Liver (tissue), 9 donors: ENCODE data around the gene KRTAP19-7. TPM values are rescaled to one million over a fixed set of nuclear protein-coding genes. Genes with fewer than 3 reads are reported as not detected.

Experiments used
- DNase-seq: peaks from one replicate; pipeline ENCODE4 v3.0.0-alpha.2; 2017; ENCODE audit warnings: low spot score
- H3K27ac ChIP-seq, 2 donors: one replicate each; pipeline ENCODE4 v1.7.0; 2013; ENCODE audit warnings: inconsistent platforms in 2 of 2, low read length in 2 of 2, control low read depth in 1 of 2, low read depth in 1 of 2, mild to moderate bottlenecking in 1 of 2
- H3K27me3 ChIP-seq, 4 donors: one replicate each; pipeline versions ENCODE4 v1.6.1 to v1.7.0; 2013; ENCODE audit warnings: low read length in 3 of 4, inconsistent platforms in 1 of 4, mild to moderate bottlenecking in 1 of 4, moderate library complexity in 1 of 4; ENCODE audit not compliant: control insufficient read depth in 4 of 4, insufficient read depth in 4 of 4
- H3K36me3 ChIP-seq, 4 donors: one replicate each; pipeline versions ENCODE4 v1.6.1 to v1.7.0; 2013; ENCODE audit warnings: low read length in 3 of 4, mild to moderate bottlenecking in 3 of 4, low read depth in 1 of 4, moderate library complexity in 1 of 4; ENCODE audit not compliant: control insufficient read depth in 4 of 4, insufficient read depth in 3 of 4
- H3K4me1 ChIP-seq, 4 donors: one replicate each; pipeline versions ENCODE4 v1.6.1 to v1.7.0; 2013; ENCODE audit warnings: low read length in 3 of 4, mild to moderate bottlenecking in 3 of 4, moderate library complexity in 1 of 4; ENCODE audit not compliant: control insufficient read depth in 4 of 4, insufficient read depth in 4 of 4
- H3K4me3 ChIP-seq, 3 donors: one replicate each; pipeline versions ENCODE4 v1.6.1 to v1.7.0; 2013; ENCODE audit warnings: low read length in 3 of 3, control low read depth in 1 of 3, low read depth in 1 of 3, mild to moderate bottlenecking in 1 of 3
- H3K9ac ChIP-seq, 2 donors: one replicate each; pipeline ENCODE4 v1.7.0; 2013; ENCODE audit warnings: low read length in 2 of 2, mild to moderate bottlenecking in 2 of 2, moderate library complexity in 2 of 2, control low read depth in 1 of 2, low read depth in 1 of 2
- H3K9me3 ChIP-seq, 4 donors: one replicate each; pipeline versions ENCODE4 v1.6.1 to v1.7.0; 2013; ENCODE audit warnings: low read length in 3 of 4; ENCODE audit not compliant: control insufficient read depth in 4 of 4
- ATF3 ChIP-seq: IDR thresholded peaks from 2 replicates; pipeline ENCODE4 v1.6.1; 2016; ENCODE audit warnings: antibody characterized with exemption
- CTCF ChIP-seq: fragments of 150-350 bp; IDR thresholded peaks from 2 replicates; pipeline ENCODE4 v1.5.1; 2017; ENCODE audit warnings: improper control_type of control experiment, low read depth, low read length; ENCODE audit not compliant: missing input control
- EGR1 ChIP-seq, 2 donors: IDR thresholded peaks; 2 replicates each; pipeline ENCODE4 v1.6.1; 2016 to 2018; ENCODE audit warnings: antibody characterized with exemption in 2 of 2, low read depth in 2 of 2
- FOXA1 ChIP-seq: IDR thresholded peaks from 2 replicates; pipeline ENCODE4 v1.6.1; 2016; ENCODE audit warnings: antibody characterized with exemption
- FOXA2 ChIP-seq: IDR thresholded peaks from 2 replicates; pipeline ENCODE4 v1.6.1; 2016; ENCODE audit warnings: antibody characterized with exemption
- GABPA ChIP-seq, 2 donors: IDR thresholded peaks in 1 of 2; conservative IDR thresholded peaks in 1 of 2; 2 replicates each; pipeline ENCODE4 v1.6.1; 2016; ENCODE audit warnings: antibody characterized with exemption in 2 of 2, mild to moderate bottlenecking in 1 of 2, moderate library complexity in 1 of 2
- HNF4A ChIP-seq, 2 donors: conservative IDR thresholded peaks; 2 replicates each; pipeline ENCODE4 v1.6.1; 2016; ENCODE audit warnings: antibody characterized with exemption in 2 of 2, mild to moderate bottlenecking in 2 of 2
- HNF4G ChIP-seq: IDR thresholded peaks from 2 replicates; pipeline ENCODE4 v1.6.1; 2016; ENCODE audit warnings: antibody characterized with exemption
- JUND ChIP-seq, 2 donors: IDR thresholded peaks; 2 replicates each; pipeline ENCODE4 v1.6.1; 2016; ENCODE audit warnings: antibody characterized with exemption in 2 of 2
- NR2F2 ChIP-seq: IDR thresholded peaks from 2 replicates; pipeline ENCODE4 v1.6.1; 2016; ENCODE audit warnings: antibody characterized with exemption
- RAD21 ChIP-seq, 2 donors: IDR thresholded peaks; 2 replicates each; pipeline ENCODE4 v1.6.1; 2016; ENCODE audit warnings: antibody characterized with exemption in 2 of 2, mild to moderate bottlenecking in 2 of 2
- RXRA ChIP-seq, 2 donors: IDR thresholded peaks; 2 replicates each; pipeline ENCODE4 v1.6.1; 2017 to 2018; ENCODE audit warnings: antibody characterized with exemption in 2 of 2, mild to moderate bottlenecking in 1 of 2
- SP1 ChIP-seq: IDR thresholded peaks from 2 replicates; pipeline ENCODE4 v1.6.1; 2018; ENCODE audit warnings: antibody characterized with exemption, mild to moderate bottlenecking
- YY1 ChIP-seq: IDR thresholded peaks from 2 replicates; pipeline ENCODE4 v1.6.1; 2016; ENCODE audit warnings: antibody characterized with exemption, mild to moderate bottlenecking
- WGBS: extraction: QIAGEN DNeasy Blood & Tissue Kit; methylation state at CpG from one replicate; pipeline ENCODE4 v1.1.7; 2013; 5-methylcytosine and 5-hydroxymethylcytosine counted together
- polyA plus RNA-seq, 2 donors: library from polyadenylated mRNA; stranded (reverse) in 1 of 2; unstranded in 1 of 2; fragments of 200-250 nt in 1 of 2; fragments of >200 nt in 1 of 2; fragmentation: Nextera tagmentation in 1 of 2; extraction: Ambion mirVana in 1 of 2; gene quantifications; one replicate each; pipeline versions ENCODE4 v1.2.1 to v1.2.3, GENCODE V29; 2013 to 2015
- total RNA-seq, 2 donors: library from RNA; depleted of rRNA; stranded (reverse); fragments of >200 nt; gene quantifications; one replicate each; pipeline ENCODE4 v1.2.3, GENCODE V29; 2014
- TF ChIP-seq, protein P1 (sequence below): IDR thresholded peaks from 2 replicates; pipeline ENCODE4 v1.6.1; 2016; ENCODE audit warnings: antibody characterized with exemption
- TF ChIP-seq, protein P2 (sequence below): IDR thresholded peaks from 2 replicates; pipeline ENCODE4 v1.6.1; 2016; ENCODE audit warnings: antibody characterized with exemption
- TF ChIP-seq, protein P3 (sequence below): IDR thresholded peaks from 2 replicates; pipeline ENCODE4 v1.6.1; 2016; ENCODE audit warnings: antibody characterized with exemption, mild to moderate bottlenecking
- donor health status: healthy.
- donor health status: healthy.
- donor health status: healthy.
- donor health status: healthy.
- donor health status: healthy.

Gene KRTAP19-7
- total and polyA plus RNA-seq, 4 donors = not detected

GRCh38 chr21:30580132-30580531 lies 19.0 kb upstream of the KRTAP19-7 start:
- Histone ChIP-seq H3K27ac (no peak overlapping the region), H3K9ac (no peak overlapping the region), H3K4me3 (no peak overlapping the region), H3K4me1 (no peaks in the 10 kb centered on the region), H3K9me3 (no peaks in the 10 kb centered on the region), H3K36me3 (no peaks in the 10 kb centered on the region), H3K27me3 (peaks cover 0 to 5% (median 0%) of the 10 kb centered on the region in 4 donors)
- TF ChIP-seq CTCF = no peak
- no peak for TF ChIP-seq EGR1 (IDR thresholded peaks at IDR 0.05; ENCODE audit: low read depth in 2 of 2)
- TF ChIP-seq GABPA (IDR thresholded peaks at IDR 0.05 in 1 of 2, conservative IDR thresholded peaks at IDR 0.05 in 1 of 2) = no peak
- no peak for TF ChIP-seq NR2F2
- TF ChIP-seq SP1 = no peak
- TF ChIP-seq, protein P1, sequence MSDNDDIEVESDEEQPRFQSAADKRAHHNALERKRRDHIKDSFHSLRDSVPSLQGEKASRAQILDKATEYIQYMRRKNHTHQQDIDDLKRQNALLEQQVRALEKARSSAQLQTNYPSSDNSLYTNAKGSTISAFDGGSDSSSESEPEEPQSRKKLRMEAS = no peak
- no peak for TF ChIP-seq HNF4G
- TF ChIP-seq, protein P2, sequence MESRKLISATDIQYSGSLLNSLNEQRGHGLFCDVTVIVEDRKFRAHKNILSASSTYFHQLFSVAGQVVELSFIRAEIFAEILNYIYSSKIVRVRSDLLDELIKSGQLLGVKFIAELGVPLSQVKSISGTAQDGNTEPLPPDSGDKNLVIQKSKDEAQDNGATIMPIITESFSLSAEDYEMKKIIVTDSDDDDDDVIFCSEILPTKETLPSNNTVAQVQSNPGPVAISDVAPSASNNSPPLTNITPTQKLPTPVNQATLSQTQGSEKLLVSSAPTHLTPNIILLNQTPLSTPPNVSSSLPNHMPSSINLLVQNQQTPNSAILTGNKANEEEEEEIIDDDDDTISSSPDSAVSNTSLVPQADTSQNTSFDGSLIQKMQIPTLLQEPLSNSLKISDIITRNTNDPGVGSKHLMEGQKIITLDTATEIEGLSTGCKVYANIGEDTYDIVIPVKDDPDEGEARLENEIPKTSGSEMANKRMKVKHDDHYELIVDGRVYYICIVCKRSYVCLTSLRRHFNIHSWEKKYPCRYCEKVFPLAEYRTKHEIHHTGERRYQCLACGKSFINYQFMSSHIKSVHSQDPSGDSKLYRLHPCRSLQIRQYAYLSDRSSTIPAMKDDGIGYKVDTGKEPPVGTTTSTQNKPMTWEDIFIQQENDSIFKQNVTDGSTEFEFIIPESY = no peak
- TF ChIP-seq YY1 = no peak
- TF ChIP-seq, protein P3, sequence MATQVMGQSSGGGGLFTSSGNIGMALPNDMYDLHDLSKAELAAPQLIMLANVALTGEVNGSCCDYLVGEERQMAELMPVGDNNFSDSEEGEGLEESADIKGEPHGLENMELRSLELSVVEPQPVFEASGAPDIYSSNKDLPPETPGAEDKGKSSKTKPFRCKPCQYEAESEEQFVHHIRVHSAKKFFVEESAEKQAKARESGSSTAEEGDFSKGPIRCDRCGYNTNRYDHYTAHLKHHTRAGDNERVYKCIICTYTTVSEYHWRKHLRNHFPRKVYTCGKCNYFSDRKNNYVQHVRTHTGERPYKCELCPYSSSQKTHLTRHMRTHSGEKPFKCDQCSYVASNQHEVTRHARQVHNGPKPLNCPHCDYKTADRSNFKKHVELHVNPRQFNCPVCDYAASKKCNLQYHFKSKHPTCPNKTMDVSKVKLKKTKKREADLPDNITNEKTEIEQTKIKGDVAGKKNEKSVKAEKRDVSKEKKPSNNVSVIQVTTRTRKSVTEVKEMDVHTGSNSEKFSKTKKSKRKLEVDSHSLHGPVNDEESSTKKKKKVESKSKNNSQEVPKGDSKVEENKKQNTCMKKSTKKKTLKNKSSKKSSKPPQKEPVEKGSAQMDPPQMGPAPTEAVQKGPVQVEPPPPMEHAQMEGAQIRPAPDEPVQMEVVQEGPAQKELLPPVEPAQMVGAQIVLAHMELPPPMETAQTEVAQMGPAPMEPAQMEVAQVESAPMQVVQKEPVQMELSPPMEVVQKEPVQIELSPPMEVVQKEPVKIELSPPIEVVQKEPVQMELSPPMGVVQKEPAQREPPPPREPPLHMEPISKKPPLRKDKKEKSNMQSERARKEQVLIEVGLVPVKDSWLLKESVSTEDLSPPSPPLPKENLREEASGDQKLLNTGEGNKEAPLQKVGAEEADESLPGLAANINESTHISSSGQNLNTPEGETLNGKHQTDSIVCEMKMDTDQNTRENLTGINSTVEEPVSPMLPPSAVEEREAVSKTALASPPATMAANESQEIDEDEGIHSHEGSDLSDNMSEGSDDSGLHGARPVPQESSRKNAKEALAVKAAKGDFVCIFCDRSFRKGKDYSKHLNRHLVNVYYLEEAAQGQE = no peak
- TF ChIP-seq JUND (IDR thresholded peaks at IDR 0.05) = no peak
- TF ChIP-seq ATF3 = no peak
- no peak for TF ChIP-seq HNF4A (conservative IDR thresholded peaks at IDR 0.05)
- TF ChIP-seq RAD21 (IDR thresholded peaks at IDR 0.05) = no peak
- no peak for TF ChIP-seq RXRA (IDR thresholded peaks at IDR 0.05)
- no peak for TF ChIP-seq FOXA2
- no peak for TF ChIP-seq FOXA1
- DNase-seq = no peak
- 53% methylated on average over 3 of the region's 3 CpGs for WGBS

DNA sequence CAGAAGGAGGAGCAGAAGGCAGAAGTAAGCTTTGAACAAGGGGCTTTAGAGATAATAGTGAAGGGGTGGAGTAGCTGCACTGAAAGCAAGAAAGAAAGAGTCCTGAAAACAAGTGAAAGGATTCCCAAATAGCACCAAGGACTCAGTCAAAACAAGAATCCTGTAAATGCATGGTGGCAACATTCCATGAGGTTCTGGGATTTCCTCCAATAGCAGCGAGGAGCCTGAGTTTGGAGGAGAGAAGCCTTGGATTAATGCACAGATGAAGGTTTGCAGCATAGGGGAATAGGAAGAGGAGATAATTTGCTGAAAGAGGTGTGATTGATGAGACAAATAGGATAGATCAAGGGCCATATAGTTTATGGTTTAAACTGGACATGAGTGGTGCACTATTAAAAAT lies 18.2 kb upstream of the KRTAP19-7 start:
- whole genome bisulfite sequencing = 58% methylated on average over 1 of the region's 1 CpG

More for the DNA sequence above, 18.2 kb upstream of the KRTAP19-7 start:
- Histone ChIP-seq H3K4me3 (no peak overlapping the region), H3K27me3 (peaks cover 0 to 5% (median 0%) of the 10 kb centered on the region in 4 donors), H3K9me3 (no peaks in the 10 kb centered on the region), H3K36me3 (no peaks in the 10 kb centered on the region), H3K27ac (no peak overlapping the region), H3K9ac (no peak overlapping the region), H3K4me1 (no peaks in the 10 kb centered on the region)
- no peak for DNase-seq
- TF ChIP-seq YY1 = no peak
- TF ChIP-seq FOXA1 = no peak
- no peak for TF ChIP-seq EGR1 (IDR thresholded peaks at IDR 0.05; ENCODE audit: low read depth in 2 of 2)
